Measurements from ENCODE around the gene KRI1.

Gene KRI1

DNA sequence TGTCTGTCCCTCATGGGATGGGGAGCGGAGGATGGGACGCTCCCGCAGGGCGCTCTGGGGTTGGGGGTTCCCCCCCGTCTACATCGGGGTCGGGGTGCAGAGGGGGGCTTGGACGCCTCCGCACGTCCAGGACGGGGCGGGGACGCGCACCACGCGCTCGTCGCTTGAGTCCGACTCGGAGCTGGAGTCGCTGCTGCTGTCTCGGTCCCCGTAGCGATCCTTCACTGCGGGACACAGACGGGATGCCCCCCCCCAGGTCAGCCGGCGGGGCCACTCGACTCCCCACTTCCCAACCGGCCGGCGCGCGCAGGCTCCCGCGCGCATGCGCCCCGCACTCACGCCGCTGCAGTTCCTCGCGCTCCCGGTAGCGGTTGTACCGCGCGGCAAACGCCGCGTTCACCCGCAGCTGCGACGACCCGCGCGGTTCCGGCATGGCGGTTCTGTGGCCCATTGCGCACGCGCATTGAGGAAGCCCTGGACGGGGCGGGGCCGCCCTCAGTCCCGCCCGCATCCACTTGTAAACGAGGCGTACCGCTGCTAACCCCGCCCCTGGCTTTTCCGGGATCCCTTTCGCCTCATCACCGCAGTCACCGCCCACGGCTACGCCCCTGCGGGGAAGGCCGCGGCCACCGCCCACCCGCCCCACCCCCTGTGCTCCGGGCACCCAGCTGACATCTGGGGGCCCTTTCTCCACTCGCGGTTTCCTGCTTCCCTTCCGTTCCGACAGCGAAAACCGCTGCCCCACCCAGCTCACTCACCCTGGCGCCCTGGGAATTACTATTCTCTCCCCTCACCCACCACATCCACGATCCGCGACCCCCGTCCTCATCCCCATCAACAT, at the start of gene KRI1:
Gene KRI1, minus strand, starts transcription at position 444 of the 841 bp plus-strand sequence. Its CDS starts 11 bp downstream, at position 433.
- peak within 1 kb of the TSS; percentile 86 for H3K4me3 ChIP-seq (ENCODE audit: control insufficient read depth, low read depth, low read length)
- peak; percentile 95 for DNase-seq (ENCODE audit: low read depth)
- TF ChIP-seq CTCF (conservative IDR thresholded peaks at IDR 0.05; ENCODE audit: control insufficient read depth, insufficient read depth, low read depth, low read length) = no peak

GRCh38 chr19:10612499-10613119, 46.8 kb upstream of the KRI1 start:
- H3K4me3 ChIP-seq (ENCODE audit: control insufficient read depth, low read depth, low read length) = no peak overlapping the region
- TF ChIP-seq CTCF (conservative IDR thresholded peaks at IDR 0.05; ENCODE audit: control insufficient read depth, insufficient read depth, low read depth, low read length) = no peak
- no peak for DNase-seq (ENCODE audit: low read depth)

- TF ChIP-seq CTCF (conservative IDR thresholded peaks at IDR 0.05; ENCODE audit: control insufficient read depth, insufficient read depth, low read depth, low read length) = no peak
- H3K4me3 ChIP-seq (ENCODE audit: control insufficient read depth, low read depth, low read length) = no peak overlapping the region
- no peak for DNase-seq (ENCODE audit: low read depth)
Measured at GRCh38 chr19:10611907-10612306, 46.1 kb upstream of the KRI1 start.

GRCh38 chr19:10604460-10604980, 38.7 kb upstream of the KRI1 start:
- TF ChIP-seq CTCF (conservative IDR thresholded peaks at IDR 0.05; ENCODE audit: control insufficient read depth, insufficient read depth, low read depth, low read length) = no peak
- no peak overlapping the region for H3K4me3 ChIP-seq (ENCODE audit: control insufficient read depth, low read depth, low read length)
- DNase-seq (ENCODE audit: low read depth) = no peak

DNA sequence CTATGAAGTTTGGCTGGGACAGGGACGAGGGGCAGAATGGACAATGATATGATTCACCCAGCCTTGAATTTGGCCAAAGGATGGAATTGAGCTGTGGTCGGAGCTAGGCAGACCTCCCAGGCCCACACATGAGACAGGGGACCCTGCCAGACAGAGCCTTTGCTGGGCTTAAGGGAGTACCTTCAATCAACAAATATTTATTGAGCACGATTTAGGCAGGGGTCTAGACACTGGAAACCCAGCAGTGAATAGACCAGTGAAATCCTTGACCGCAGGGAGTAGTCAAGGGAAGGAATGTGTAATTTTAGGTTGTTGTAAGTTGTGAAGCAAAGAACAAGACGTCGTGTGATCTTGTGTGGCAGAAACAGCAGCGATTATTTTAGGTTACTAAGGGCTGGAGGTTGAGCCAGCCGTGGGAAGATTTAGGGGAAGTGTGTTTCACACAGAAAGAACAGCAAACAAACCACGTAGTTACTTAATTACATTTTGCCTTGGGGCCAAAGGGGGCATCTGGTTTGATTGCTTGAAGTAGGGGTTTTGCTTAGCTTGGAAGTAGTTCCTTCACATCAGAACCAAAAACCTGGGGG, 38.2 kb upstream of the KRI1 start:
- peak; percentile 7 for DNase-seq (ENCODE audit: low read depth)
- H3K4me3 ChIP-seq (ENCODE audit: control insufficient read depth, low read depth, low read length) = no peak overlapping the region

More for the DNA sequence above, 38.2 kb upstream of the KRI1 start:
- TF ChIP-seq CTCF (conservative IDR thresholded peaks at IDR 0.05; ENCODE audit: control insufficient read depth, insufficient read depth, low read depth, low read length) = no peak
